Brain microvascular endothelial cell (primary cell): ENCODE results near the gene DYDC2.

Source experiments
- DNase-seq: peaks from one replicate; pipeline ENCODE4 v3.0.0-alpha.2; 2020
- H3K27ac ChIP-seq: fragments of 250-450 bp; sonication (Bioruptor Pico); 2 replicates; pipeline ENCODE4 v1.5.1; 2020; ENCODE audit warnings: mild to moderate bottlenecking, moderate library complexity
- H3K27me3 ChIP-seq: fragments of 250-450 bp; sonication (Bioruptor Pico); replicated peaks from 2 replicates; pipeline ENCODE4 v1.5.1; 2020; ENCODE audit warnings: mild to moderate bottlenecking
- H3K36me3 ChIP-seq: fragments of 250-450 bp; sonication (Bioruptor Pico); replicated peaks from 2 replicates; pipeline ENCODE4 v1.5.1; 2020; ENCODE audit warnings: mild to moderate bottlenecking
- H3K4me3 ChIP-seq: 2 replicates; pipeline ENCODE4 v1.5.1; 2011; ENCODE audit warnings: low read depth, mild to moderate bottlenecking, control low read depth, low read length, moderate library complexity
- CTCF ChIP-seq: IDR thresholded peaks from 2 replicates; pipeline ENCODE4 v1.5.1; 2011; ENCODE audit warnings: low read depth, mild to moderate bottlenecking, moderate library complexity, low read length, control low read depth, inconsistent platforms; ENCODE audit errors: missing control alignments
- in situ Hi-C: cut with HindIII; loops from 2 replicates; pipeline ENCODE4 v1.10.0; 2017; ENCODE audit warnings: low sequenced_read_pairs, low pct_ligation_motif_present

Gene DYDC2

GRCh38 chr10:80371467-80371866 lies 14.9 kb downstream of the DYDC2 start:
- TF ChIP-seq CTCF: no peak
- Histone ChIP-seq H3K36me3 (no peaks in the 10 kb centered on the region), H3K27me3 (no peaks in the 10 kb centered on the region), H3K27ac (no peak overlapping the region), H3K4me3 (no peak overlapping the region)
- no peak for DNase-seq
- in situ Hi-C loops: no loop called here

GRCh38 chr10:80372675-80373074 lies 16.1 kb downstream of the DYDC2 start:
- DNase-seq: no peak
- Histone ChIP-seq H3K4me3 (no peak overlapping the region), H3K27ac (no peak overlapping the region), H3K27me3 (no peaks in the 10 kb centered on the region), H3K36me3 (no peaks in the 10 kb centered on the region)
- in situ Hi-C loops: no loop called here
- TF ChIP-seq CTCF: no peak

GRCh38 chr10:80373502-80373901 lies 16.9 kb downstream of the DYDC2 start:
- H3K4me3 ChIP-seq: no peak overlapping the region
- no peak for DNase-seq
- TF ChIP-seq CTCF: no peak
- H3K27me3 ChIP-seq: no peaks in the 10 kb centered on the region
- H3K27ac ChIP-seq: no peak overlapping the region
- H3K36me3 ChIP-seq: no peaks in the 10 kb centered on the region
- in situ Hi-C loops: no loop called here

- Histone ChIP-seq H3K27me3 (no peaks in the 10 kb centered on the region), H3K27ac (no peak overlapping the region), H3K36me3 (no peaks in the 10 kb centered on the region), H3K4me3 (no peak overlapping the region)
- in situ Hi-C loops: no loop called here
- TF ChIP-seq CTCF: no peak
- no peak for DNase-seq
These were observed 23.1 kb downstream of the DYDC2 start for GRCh38 chr10:80379701-80380100.

GRCh38 chr10:80380185-80380584 lies 23.6 kb downstream of the DYDC2 start:
- no peaks in the 10 kb centered on the region for H3K36me3 ChIP-seq
- in situ Hi-C loops: no loop called here
- TF ChIP-seq CTCF: no peak
- H3K4me3 ChIP-seq: no peak overlapping the region
- H3K27ac ChIP-seq: no peak overlapping the region
- H3K27me3 ChIP-seq: no peaks in the 10 kb centered on the region
- DNase-seq: no peak

- Histone ChIP-seq H3K27me3 (no peaks in the 10 kb centered on the region), H3K27ac (no peak overlapping the region), H3K4me3 (no peak overlapping the region), H3K36me3 (no peaks in the 10 kb centered on the region)
- in situ Hi-C loops: no loop called here
- peak; percentile 68 for TF ChIP-seq CTCF
- DNase-seq: peak; percentile 28
These were observed 26.4 kb downstream of the DYDC2 start for GRCh38 chr10:80382989-80383388.
